NCI-H82 treated with DMSO at 0.1 percent for 48 hours (cell line): Measurements from ENCODE around the gene TAS2R13.

Experiments
- DNase-seq: peaks from one replicate; lab custom pipeline; 2025; ENCODE audit not compliant: unreplicated experiment; lab: John Stamatoyannopoulos, UW

TAS2R13 gene

DNA sequence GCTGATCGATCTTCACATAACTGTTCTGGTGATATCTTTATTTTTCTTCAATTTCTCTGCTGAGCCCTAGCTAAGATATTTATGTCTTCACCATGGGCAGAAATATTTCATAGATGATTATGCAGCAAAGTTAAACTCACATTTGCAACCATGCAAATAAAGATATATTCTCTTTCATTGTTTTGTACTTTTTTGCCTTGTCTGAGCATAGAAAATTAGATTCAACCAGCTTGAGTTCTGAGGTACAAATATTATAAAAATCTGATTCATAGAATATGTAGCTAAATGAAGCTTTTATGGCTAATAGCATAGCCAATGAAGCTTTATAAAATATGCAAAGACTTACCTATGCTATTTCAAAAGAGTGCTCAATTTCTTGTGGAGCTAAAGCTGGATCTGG lies at the start of gene TAS2R13:
TAS2R13 (minus strand) TSS at position 101 of the 400 bp plus-strand sequence. CDS start 264 bp downstream, outside the sequence.
- DNase-seq = no peak

DNA sequence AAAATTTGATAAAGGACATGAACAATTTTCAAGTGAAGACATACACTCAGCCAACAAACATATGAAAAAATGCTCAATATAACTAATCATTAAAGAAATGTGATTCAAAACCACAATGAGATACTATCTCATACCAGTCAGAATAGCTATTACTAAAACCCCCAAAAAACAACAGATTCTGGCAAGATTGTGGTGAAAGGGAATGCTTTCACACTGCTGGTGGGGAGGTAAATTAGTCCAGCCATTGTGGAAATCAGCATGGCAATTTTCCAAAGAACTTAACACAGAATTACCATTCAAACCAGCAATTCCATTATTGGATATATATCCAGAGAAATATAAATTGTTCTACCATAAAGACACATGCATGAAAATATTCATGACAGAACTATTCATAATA lies 48.4 kb upstream of the TAS2R13 start:
- DNase-seq = no peak

DNA sequence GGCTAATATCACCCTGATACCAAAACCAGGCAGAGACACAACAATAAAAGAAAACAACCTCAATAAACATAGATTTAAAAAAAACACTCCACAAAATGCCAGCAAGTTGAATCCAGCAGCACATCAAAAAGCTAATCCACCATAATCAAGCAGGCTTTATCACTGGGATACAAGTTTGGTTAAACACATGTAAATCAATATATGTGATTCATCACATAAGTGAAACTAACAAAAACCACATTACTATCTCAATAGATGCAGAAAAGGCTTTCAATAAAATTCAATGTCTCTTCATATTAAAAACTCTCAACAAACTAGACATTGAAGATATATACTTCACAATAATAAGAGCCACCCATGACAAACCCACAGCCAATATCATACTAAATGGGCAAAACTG lies 46.7 kb upstream of the TAS2R13 start:
- no peak for DNase-seq

DNA sequence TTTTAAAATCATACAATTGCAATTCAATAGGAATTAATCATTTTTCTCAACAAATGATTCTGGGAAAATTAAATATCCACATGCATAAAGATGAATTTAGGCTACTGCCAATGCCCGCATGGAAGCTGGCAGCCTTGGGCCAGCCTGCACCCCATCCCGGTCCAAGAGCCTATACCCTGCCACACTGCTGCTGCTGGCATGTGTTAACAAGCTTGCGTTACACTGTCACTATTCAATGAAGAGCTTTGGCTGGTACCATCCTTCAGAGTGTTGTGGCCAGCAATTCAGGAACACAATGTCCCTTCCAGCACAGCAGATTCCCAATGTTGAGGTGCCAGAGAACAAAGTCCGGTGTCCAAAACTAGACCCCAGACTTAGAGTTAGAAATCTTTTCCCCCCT lies 43.3 kb upstream of the TAS2R13 start:
- no peak for DNase-seq

DNA sequence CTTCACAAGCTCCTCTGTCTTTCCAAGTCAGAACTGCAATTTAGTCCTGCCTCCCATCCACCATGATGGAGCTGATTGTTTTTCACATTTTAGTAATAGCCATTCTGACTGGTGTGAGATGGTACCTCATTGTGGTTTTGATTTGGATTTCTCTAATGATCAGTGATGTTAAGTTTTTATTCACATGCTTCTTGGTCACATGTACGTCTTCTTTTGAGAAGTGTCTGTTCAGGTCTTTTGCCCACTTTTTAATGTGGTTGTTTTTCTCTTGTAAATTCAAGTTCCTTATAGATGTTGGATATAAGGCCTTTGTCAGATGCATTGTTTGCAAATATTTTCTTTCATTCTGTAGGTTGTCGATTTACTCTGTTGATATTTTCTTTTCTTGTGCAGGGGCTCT lies 33.8 kb upstream of the TAS2R13 start:
- no peak for DNase-seq

DNA sequence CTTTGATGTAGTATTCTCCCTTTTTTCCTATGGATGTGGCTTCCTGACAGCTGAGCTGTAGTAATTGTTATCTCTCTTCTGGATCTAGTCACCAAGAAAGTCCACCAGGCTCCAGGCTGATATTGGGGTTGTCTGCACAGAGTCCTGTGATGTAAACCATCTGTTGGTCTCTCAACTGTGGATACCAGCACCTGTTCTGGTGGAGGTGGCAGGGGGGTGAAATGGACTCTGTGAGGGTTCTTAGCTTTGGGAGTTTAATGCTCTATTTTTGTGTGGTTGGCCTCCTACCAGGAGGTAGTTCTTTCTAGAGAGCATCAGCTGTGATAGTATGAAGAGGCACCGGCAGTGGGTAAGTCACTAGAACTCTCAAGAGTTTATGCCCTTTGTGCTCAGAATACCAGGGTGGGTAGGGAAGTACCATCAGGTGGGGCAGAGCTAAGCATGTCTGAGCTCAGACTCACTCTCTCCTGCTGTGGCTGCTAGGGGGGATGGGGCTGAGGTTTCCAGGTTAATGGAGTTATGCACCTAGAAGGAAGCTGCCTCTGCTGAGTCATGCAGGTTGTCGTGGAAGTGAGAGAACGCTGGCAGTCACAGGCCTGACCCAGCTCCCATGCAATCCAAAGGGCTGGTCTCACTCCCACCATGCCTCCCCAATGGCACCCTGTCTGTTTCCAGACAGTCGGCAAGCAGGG lies 32.7 kb upstream of the TAS2R13 start:
- DNase-seq = no peak

DNA sequence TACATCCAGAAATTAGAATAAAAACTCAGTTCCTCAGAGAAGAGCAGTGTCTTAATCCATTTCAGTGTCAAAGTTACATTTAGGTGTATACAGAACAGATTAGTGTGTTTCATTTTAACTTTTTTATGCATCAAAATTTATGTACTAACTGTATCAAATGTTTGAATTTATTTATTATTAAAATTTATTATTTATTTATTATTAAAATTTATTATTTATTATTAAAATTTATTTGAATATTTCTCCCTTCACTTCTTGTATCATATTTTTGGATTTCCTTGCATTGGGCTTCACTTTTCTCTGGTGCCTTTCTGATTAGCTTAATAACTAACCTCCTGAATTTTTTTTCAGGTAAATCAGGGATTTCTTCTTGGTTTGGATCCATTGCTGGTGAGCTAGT lies 32.0 kb upstream of the TAS2R13 start:
- DNase-seq = no peak

DNA sequence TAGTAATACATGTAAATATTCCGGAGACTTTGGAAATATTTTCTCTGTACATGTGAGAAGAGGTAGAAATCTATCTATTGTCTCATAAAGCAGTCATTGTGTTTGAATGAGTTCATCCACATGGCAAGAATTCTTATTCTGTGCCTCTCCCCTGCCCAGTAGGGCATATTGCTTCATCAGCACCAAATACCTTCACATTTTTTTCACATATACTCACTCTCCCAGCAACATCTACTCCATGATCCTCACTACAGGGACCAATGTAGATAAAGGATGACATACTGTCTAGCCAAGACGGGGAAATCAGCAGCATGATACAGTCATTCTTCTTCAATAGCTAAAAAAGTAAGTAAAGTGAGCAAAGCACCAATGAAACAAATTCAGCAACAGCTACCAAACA lies 31.0 kb upstream of the TAS2R13 start:
- no peak for DNase-seq

- DNase-seq = no peak
These were observed 29.8 kb upstream of the TAS2R13 start, which contains the start of gene TAS2R14 for GRCh38 chr12:10939163-10939562. TSS of gene TAS2R14 (minus strand) at chr12:10939263. CDS start at chr12:10939207, 56 bp downstream.

GRCh38 chr12:10936506-10936905 lies 27.1 kb upstream of the TAS2R13 start:
- DNase-seq = no peak

DNA sequence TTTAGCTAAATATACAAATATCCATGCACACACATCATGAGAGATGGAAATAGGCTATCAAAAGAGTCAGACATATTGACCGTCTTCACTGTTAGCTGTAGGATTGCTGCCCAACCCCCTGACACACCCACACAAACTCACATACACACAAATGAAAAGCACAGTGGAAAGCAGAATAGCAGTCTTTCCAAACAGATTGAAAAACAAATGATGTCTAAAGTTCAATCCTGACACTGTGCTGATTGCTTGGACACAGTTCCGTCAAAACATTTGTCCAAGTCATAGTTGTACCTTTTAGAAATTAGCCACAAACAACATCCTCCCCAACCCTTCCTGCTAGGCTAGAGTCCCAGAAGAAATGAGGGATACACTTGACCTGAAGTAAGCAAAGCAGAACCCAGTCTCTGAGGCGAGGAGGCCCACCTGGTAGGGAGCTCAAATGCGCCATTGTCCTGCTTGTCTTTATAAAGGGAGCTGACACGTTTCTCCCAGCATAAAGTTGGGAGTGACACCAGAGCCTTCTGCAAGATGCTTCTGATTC lies 19.5 kb upstream of the TAS2R13 start, which contains the start of gene PRH2:
PRH2 (plus strand) TSS at position 491 of the 541 bp plus-strand sequence; CDS start at position 529, 38 bp downstream.
- no peak for DNase-seq

- no peak for DNase-seq
These were observed 16.9 kb upstream of the TAS2R13 start for GRCh38 chr12:10926269-10926668.

- no peak for DNase-seq
These were observed 10.4 kb upstream of the TAS2R13 start for GRCh38 chr12:10919809-10920208.

GRCh38 chr12:10910380-10910779 lies 1.0 kb upstream of the TAS2R13 start:
- no peak for DNase-seq

DNA sequence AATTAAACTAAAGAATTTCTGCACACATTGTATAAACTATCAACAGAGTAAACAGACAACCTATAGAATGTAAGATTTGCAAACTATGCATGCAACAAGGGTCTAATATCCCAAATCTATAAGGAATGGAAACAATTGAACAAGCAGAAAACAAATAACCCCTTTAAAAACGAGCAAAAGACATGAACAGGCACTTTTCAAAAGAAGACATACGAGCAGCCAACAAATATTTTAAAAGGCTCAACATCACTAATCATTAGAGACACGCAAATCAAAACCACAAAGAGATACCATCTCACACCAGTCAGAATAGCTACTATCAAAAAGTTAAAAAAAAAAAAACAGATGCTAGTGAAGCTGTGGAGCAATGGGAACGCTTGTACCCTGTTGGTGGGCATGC lies 4.7 kb downstream of the TAS2R13 start:
- DNase-seq = no peak

GRCh38 chr12:10901427-10901826 lies 7.9 kb downstream of the TAS2R13 start:
- no peak for DNase-seq

GRCh38 chr12:10900972-10901371 lies 8.4 kb downstream of the TAS2R13 start:
- no peak for DNase-seq

- no peak for DNase-seq
These were observed 8.8 kb downstream of the TAS2R13 start for GRCh38 chr12:10900530-10900929.

DNA sequence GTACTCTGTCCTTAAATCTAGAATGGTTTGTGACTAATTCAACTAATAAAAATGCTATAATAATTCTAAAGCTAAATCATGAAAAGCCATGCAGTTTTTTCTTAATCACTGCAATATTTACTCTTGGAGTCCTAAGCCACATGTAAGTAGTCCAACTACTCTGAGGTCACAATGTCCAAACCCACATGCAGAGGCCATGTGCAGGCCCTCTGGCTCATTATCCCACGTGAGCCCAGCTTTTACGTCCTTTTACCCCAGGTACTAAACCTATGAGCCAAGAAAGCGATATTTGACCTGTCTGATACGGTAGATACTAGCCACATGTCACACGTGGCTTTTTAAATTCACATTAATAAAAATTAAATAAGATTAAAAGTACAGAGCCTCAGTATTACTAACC lies 12.5 kb downstream of the TAS2R13 start:
- DNase-seq = no peak

GRCh38 chr12:10891937-10892336 lies 17.4 kb downstream of the TAS2R13 start:
- no peak for DNase-seq

GRCh38 chr12:10889226-10889625 lies 20.1 kb downstream of the TAS2R13 start:
- DNase-seq = no peak

GRCh38 chr12:10884086-10884725 lies 25.2 kb downstream of the TAS2R13 start, which contains the start of gene PRH1:
TSS of gene PRH1 (minus strand) at chr12:10884255. CDS start at chr12:10884217, 38 bp downstream.
- DNase-seq = no peak
